GM21619 (cell line): Measurements from ENCODE around the gene PIK3AP1.

Experiments used
- ATAC-seq: cut with Tn5 transposase; IDR thresholded peaks from one replicate; pipeline ENCODE4 v1.9.1; 2021; ENCODE audit not compliant: unreplicated experiment

PIK3AP1 gene

GRCh38 chr10:96724621-96725020, 4.3 kb upstream of the PIK3AP1 start:
- no peak for ATAC-seq

GRCh38 chr10:96721207-96721572, 876 bp upstream of the PIK3AP1 start:
- ATAC-seq, result no peak

- ATAC-seq, result peak; percentile 47
Measured at GRCh38 chr10:96719850-96720421, 378 bp downstream of the PIK3AP1 start.

GRCh38 chr10:96719200-96719599, 1.1 kb downstream of the PIK3AP1 start:
- ATAC-seq, result no peak

- ATAC-seq, result no peak
Measured at GRCh38 chr10:96718304-96718990, 1.9 kb downstream of the PIK3AP1 start.

- no peak for ATAC-seq
Measured at GRCh38 chr10:96716390-96716789, 3.9 kb downstream of the PIK3AP1 start.

- no peak for ATAC-seq
Measured at GRCh38 chr10:96714746-96715255, 5.5 kb downstream of the PIK3AP1 start.

- no peak for ATAC-seq
Measured at GRCh38 chr10:96714031-96714590, 6.2 kb downstream of the PIK3AP1 start.

GRCh38 chr10:96712662-96713271, 7.5 kb downstream of the PIK3AP1 start:
- ATAC-seq, result no peak

- no peak for ATAC-seq
Measured at GRCh38 chr10:96711048-96711728, 9.1 kb downstream of the PIK3AP1 start.

- no peak for ATAC-seq
Measured at GRCh38 chr10:96709525-96709924, 10.8 kb downstream of the PIK3AP1 start.

GRCh38 chr10:96708996-96709395, 11.3 kb downstream of the PIK3AP1 start:
- ATAC-seq, result no peak

GRCh38 chr10:96708456-96708855, 11.9 kb downstream of the PIK3AP1 start:
- no peak for ATAC-seq

GRCh38 chr10:96706331-96706853, 13.9 kb downstream of the PIK3AP1 start:
- ATAC-seq, result peak; percentile 37

- no peak for ATAC-seq
Measured at GRCh38 chr10:96705134-96705533, 15.2 kb downstream of the PIK3AP1 start.

- ATAC-seq, result no peak
Measured at GRCh38 chr10:96704563-96704962, 15.8 kb downstream of the PIK3AP1 start.

GRCh38 chr10:96703358-96703757, 17.0 kb downstream of the PIK3AP1 start:
- no peak for ATAC-seq

- no peak for ATAC-seq
Measured at GRCh38 chr10:96701265-96701664, 19.0 kb downstream of the PIK3AP1 start.

- ATAC-seq, result peak; percentile 78
Measured at GRCh38 chr10:96700374-96701099, 19.8 kb downstream of the PIK3AP1 start.

GRCh38 chr10:96699613-96700012, 20.7 kb downstream of the PIK3AP1 start:
- ATAC-seq, result no peak
